Measurements from ENCODE around the gene DAGLB.

The DAGLB gene

GRCh38 chr7:6482743-6483119 is 35.0 kb upstream of the DAGLB start:
- Histone ChIP-seq H3K4me3 (ENCODE audit: severe bottlenecking) (peak overlapping the region; percentile 100), H3K27me3 (ENCODE audit: insufficient read depth, poor library complexity, severe bottlenecking) (no peaks in the 10 kb centered on the region), H3K4me1 (ENCODE audit: insufficient read depth, poor library complexity, severe bottlenecking) (peaks cover 3% of the 10 kb centered on the region), H3K36me3 (ENCODE audit: low read depth) (peaks cover 48% of the 10 kb centered on the region), H3K27ac (ENCODE audit: poor library complexity, severe bottlenecking) (peak overlapping the region; percentile 79), H3K9me3 (ENCODE audit: severe bottlenecking) (no peaks in the 10 kb centered on the region)
- ATAC-seq (ENCODE audit: low read depth) (no peak), DNase-seq (ENCODE audit: low spot score) (no peak)
- TF ChIP-seq, protein P1, sequence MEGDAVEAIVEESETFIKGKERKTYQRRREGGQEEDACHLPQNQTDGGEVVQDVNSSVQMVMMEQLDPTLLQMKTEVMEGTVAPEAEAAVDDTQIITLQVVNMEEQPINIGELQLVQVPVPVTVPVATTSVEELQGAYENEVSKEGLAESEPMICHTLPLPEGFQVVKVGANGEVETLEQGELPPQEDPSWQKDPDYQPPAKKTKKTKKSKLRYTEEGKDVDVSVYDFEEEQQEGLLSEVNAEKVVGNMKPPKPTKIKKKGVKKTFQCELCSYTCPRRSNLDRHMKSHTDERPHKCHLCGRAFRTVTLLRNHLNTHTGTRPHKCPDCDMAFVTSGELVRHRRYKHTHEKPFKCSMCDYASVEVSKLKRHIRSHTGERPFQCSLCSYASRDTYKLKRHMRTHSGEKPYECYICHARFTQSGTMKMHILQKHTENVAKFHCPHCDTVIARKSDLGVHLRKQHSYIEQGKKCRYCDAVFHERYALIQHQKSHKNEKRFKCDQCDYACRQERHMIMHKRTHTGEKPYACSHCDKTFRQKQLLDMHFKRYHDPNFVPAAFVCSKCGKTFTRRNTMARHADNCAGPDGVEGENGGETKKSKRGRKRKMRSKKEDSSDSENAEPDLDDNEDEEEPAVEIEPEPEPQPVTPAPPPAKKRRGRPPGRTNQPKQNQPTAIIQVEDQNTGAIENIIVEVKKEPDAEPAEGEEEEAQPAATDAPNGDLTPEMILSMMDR (IDR thresholded peaks at IDR 0.05; ENCODE audit: poor library complexity, severe bottlenecking) = no peak

GRCh38 chr7:6482307-6482706 is 34.6 kb upstream of the DAGLB start:
- TF ChIP-seq, protein P1 (IDR thresholded peaks at IDR 0.05; ENCODE audit: poor library complexity, severe bottlenecking) = no peak
- Histone ChIP-seq H3K27ac (ENCODE audit: poor library complexity, severe bottlenecking) (peak overlapping the region; percentile 79), H3K4me1 (ENCODE audit: insufficient read depth, poor library complexity, severe bottlenecking) (peaks cover 3% of the 10 kb centered on the region), H3K36me3 (ENCODE audit: low read depth) (peaks cover 53% of the 10 kb centered on the region), H3K4me3 (ENCODE audit: severe bottlenecking) (peak overlapping the region; percentile 100), H3K27me3 (ENCODE audit: insufficient read depth, poor library complexity, severe bottlenecking) (no peaks in the 10 kb centered on the region), H3K9me3 (ENCODE audit: severe bottlenecking) (no peaks in the 10 kb centered on the region)
- DNase-seq (ENCODE audit: low spot score) (peak; percentile 3), ATAC-seq (ENCODE audit: low read depth) (no peak)

DNA sequence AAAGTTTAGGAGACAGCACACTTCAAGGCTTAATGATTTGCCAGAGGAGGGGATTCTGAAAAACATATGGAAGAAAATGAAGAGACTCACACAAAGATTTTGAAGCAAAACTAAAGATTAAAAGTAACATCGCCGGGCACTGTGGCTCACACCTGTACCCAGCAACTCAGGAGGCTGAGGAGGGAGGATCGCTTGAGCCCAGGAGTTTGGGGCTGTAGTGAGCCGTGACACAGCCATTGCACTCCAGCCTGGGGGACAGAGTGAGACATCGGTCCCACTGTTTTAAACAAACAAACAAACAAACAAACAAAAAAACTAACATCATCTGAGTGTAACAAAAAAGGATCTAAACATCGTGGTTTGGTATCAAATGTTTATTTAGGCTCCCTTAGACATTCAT is 33.7 kb upstream of the DAGLB start:
- H3K4me3 ChIP-seq (ENCODE audit: severe bottlenecking) = no peak overlapping the region
- ATAC-seq (ENCODE audit: low read depth) (no peak), DNase-seq (ENCODE audit: low spot score) (peak; percentile 9)
- H3K36me3 ChIP-seq (ENCODE audit: low read depth) = peaks cover 59% of the 10 kb centered on the region
- H3K9me3 ChIP-seq (ENCODE audit: severe bottlenecking) = no peaks in the 10 kb centered on the region
- TF ChIP-seq, protein P1 (IDR thresholded peaks at IDR 0.05; ENCODE audit: poor library complexity, severe bottlenecking) = no peak
- H3K27ac ChIP-seq (ENCODE audit: poor library complexity, severe bottlenecking) = no peak overlapping the region
- H3K27me3 ChIP-seq (ENCODE audit: insufficient read depth, poor library complexity, severe bottlenecking) = no peaks in the 10 kb centered on the region
- peaks cover 3% of the 10 kb centered on the region for H3K4me1 ChIP-seq (ENCODE audit: insufficient read depth, poor library complexity, severe bottlenecking)

DNA sequence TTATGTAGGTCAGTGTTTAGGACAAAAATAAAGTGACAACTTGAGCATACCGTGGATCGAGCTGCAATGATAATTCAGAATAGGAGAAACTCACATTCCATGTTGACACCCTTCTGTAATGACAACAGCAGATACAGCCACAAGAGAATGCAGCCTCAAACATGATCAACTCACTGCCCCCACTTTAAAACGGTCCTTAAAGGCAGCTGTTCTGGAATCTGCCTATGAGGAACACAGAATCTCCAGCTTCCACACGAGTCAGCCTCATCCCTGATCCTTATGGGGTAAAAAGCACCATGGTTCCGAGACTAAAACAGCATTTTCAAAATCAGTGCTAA is 32.5 kb upstream of the DAGLB start:
- TF ChIP-seq, protein P1 (IDR thresholded peaks at IDR 0.05; ENCODE audit: poor library complexity, severe bottlenecking) = no peak
- Histone ChIP-seq H3K36me3 (ENCODE audit: low read depth) (peaks cover 70% of the 10 kb centered on the region), H3K4me3 (ENCODE audit: severe bottlenecking) (no peak overlapping the region), H3K9me3 (ENCODE audit: severe bottlenecking) (no peaks in the 10 kb centered on the region), H3K4me1 (ENCODE audit: insufficient read depth, poor library complexity, severe bottlenecking) (peaks cover 3% of the 10 kb centered on the region), H3K27ac (ENCODE audit: poor library complexity, severe bottlenecking) (no peak overlapping the region), H3K27me3 (ENCODE audit: insufficient read depth, poor library complexity, severe bottlenecking) (no peaks in the 10 kb centered on the region)
- DNase-seq (ENCODE audit: low spot score) (no peak), ATAC-seq (ENCODE audit: low read depth) (no peak)

- H3K36me3 ChIP-seq (ENCODE audit: low read depth) = peaks cover 83% of the 10 kb centered on the region
- no peaks in the 10 kb centered on the region for H3K27me3 ChIP-seq (ENCODE audit: insufficient read depth, poor library complexity, severe bottlenecking)
- H3K27ac ChIP-seq (ENCODE audit: poor library complexity, severe bottlenecking) = no peak overlapping the region
These were observed 31.3 kb upstream of the DAGLB start for GRCh38 chr7:6479067-6479466.

More at GRCh38 chr7:6479067-6479466, 31.3 kb upstream of the DAGLB start:
- DNase-seq (ENCODE audit: low spot score) (no peak), ATAC-seq (ENCODE audit: low read depth) (no peak)
- Histone ChIP-seq H3K9me3 (ENCODE audit: severe bottlenecking) (no peaks in the 10 kb centered on the region), H3K4me1 (ENCODE audit: insufficient read depth, poor library complexity, severe bottlenecking) (peaks cover 3% of the 10 kb centered on the region), H3K4me3 (ENCODE audit: severe bottlenecking) (no peak overlapping the region)
- TF ChIP-seq, protein P1 (IDR thresholded peaks at IDR 0.05; ENCODE audit: poor library complexity, severe bottlenecking) = no peak
